ENCODE data around the gene DCX.

- TF ChIP-seq EZH2phosphoT487 (IDR thresholded peaks at IDR 0.05; ENCODE audit: unreplicated experiment): no peak
- no peak for TF ChIP-seq CREB1 (CRISPR knock-in tag; IDR thresholded peaks at IDR 0.05; ENCODE audit: low read depth)
- TF ChIP-seq CTCF (conservative IDR thresholded peaks at IDR 0.05; ENCODE audit: low read depth in 2 of 2): no peak
Observed at GRCh38 chrX:111336141-111336540, 75.9 kb downstream of the DCX start.

Data from GM23338 (cell line).